Naive thymus-derived CD8-positive, alpha-beta T cell (primary cell): ENCODE data around the gene GRK1. TPM values are rescaled to one million over a fixed set of nuclear protein-coding genes. Genes with fewer than 3 reads are reported as not detected.

Source experiments
- ATAC-seq, 2 donors: fragments of 150-1000 bp; cut with Tn5 transposase in 1 of 2; sonication (Bioruptor Pico), chemical (Tn5 transposase) in 1 of 2; 1 replicate in 1 of 2; 2 replicates in 1 of 2; pipeline ENCODE4 v1.10.0; 2021; ENCODE audit warnings: mild to moderate bottlenecking in 2 of 2, moderate library complexity in 2 of 2
- POLR2A ChIA-PET: fragments of 350-600 bp; sonication (Branson Sonifier 250); formaldehyde crosslinking; loops from one replicate; lab custom pipeline; 2021; ENCODE audit warnings: antibody characterized with exemption; lab: Charles Lee
- DNase-seq, 10 donors: peaks; one replicate each; pipeline versions ENCODE4 v3.0.0 to v3.0.0-alpha.2; 2020 to 2022
- H3K27ac Mint-ChIP-seq, 10 donors: one replicate each; pipeline ENCODE4 v1.8.0; 2020 to 2022; ENCODE audit warnings: mild to moderate bottlenecking in 10 of 10, mixed read lengths in 10 of 10, moderate library complexity in 4 of 10, inconsistent platforms in 1 of 10
- H3K27me3 Mint-ChIP-seq, 5 donors: one replicate each; pipeline ENCODE4 v1.8.0; 2021 to 2022; ENCODE audit warnings: mixed read lengths in 5 of 5
- H3K36me3 Mint-ChIP-seq, 3 donors: one replicate each; pipeline ENCODE4 v1.8.0; 2020 to 2022; ENCODE audit warnings: mixed read lengths in 3 of 3, mild to moderate bottlenecking in 2 of 3, inconsistent platforms in 1 of 3
- H3K4me1 Mint-ChIP-seq, 4 donors: one replicate each; pipeline ENCODE4 v1.8.0; 2021 to 2022; ENCODE audit warnings: mixed read lengths in 4 of 4
- H3K4me3 Mint-ChIP-seq, 10 donors: one replicate each; pipeline ENCODE4 v1.8.0; 2020 to 2022; ENCODE audit warnings: mild to moderate bottlenecking in 10 of 10, mixed read lengths in 10 of 10, moderate library complexity in 6 of 10, inconsistent platforms in 1 of 10
- H3K9me3 Mint-ChIP-seq, 9 donors: one replicate each; pipeline ENCODE4 v1.8.0; 2020 to 2022; ENCODE audit warnings: mixed read lengths in 9 of 9, mild to moderate bottlenecking in 3 of 9, inconsistent platforms in 1 of 9, moderate library complexity in 1 of 9
- polyA plus RNA-seq, 3 donors: library from polyadenylated mRNA; unstranded; fragments of 300-500 nt; fragmentation: Illumina TruSeq; gene quantifications; one replicate each; pipeline ENCODE4 v1.2.3, GENCODE V29; 2021
- total RNA-seq, 8 experiments: library from RNA in 2 of 8; stranded (reverse) in 2 of 8; gene quantifications; one replicate each; pipeline ENCODE4 v1.2.3 and lab custom pipeline; 2021 to 2026

Gene GRK1
- total and polyA plus RNA-seq, 5 experiments from 2014 or later = not detected

GRCh38 chr13:113661509-113661908 is 5.5 kb upstream of the GRK1 start:
- POLR2A ChIA-PET = no interaction called here
- Mint-ChIP-seq H3K27ac (no peak overlapping the region), H3K27me3 (peaks cover 0 to 5% (median 3%) of the 10 kb centered on the region in 5 donors), H3K36me3 (peaks cover 0 to 16% (median 4%) of the 10 kb centered on the region in 3 donors), H3K9me3 (peaks cover 6 to 22% (median 16%) of the 10 kb centered on the region in 9 donors), H3K4me3 (no peak overlapping the region), H3K4me1 (no peaks in the 10 kb centered on the region)
- ATAC-seq (no peak), DNase-seq (no peak)

- Mint-ChIP-seq H3K27me3 (peaks cover 0 to 5% (median 3%) of the 10 kb centered on the region in 5 donors), H3K4me3 (no peak overlapping the region), H3K36me3 (peaks cover 0 to 16% (median 4%) of the 10 kb centered on the region in 3 donors), H3K27ac (no peak overlapping the region), H3K4me1 (peaks cover 0 to 7% (median 2%) of the 10 kb centered on the region in 4 donors), H3K9me3 (peaks cover 6 to 22% (median 16%) of the 10 kb centered on the region in 9 donors)
- POLR2A ChIA-PET = no interaction called here
- ATAC-seq (no peak), DNase-seq (peak in 1 of 10 donors; percentile 10)
Measured at GRCh38 chr13:113663934-113664333, 3.1 kb upstream of the GRK1 start.

GRCh38 chr13:113664751-113665596 is 2.0 kb upstream of the GRK1 start:
- DNase-seq = peak in 1 of 10 donors; percentile 60
- Mint-ChIP-seq H3K27ac (peak overlapping the region in 1 of 10 donors; percentile 31), H3K9me3 (peaks cover 6 to 22% (median 16%) of the 10 kb centered on the region in 9 donors), H3K36me3 (peaks cover 0 to 16% (median 4%) of the 10 kb centered on the region in 3 donors), H3K4me3 (no peak overlapping the region), H3K4me1 (peaks cover 0 to 9% (median 2%) of the 10 kb centered on the region in 4 donors), H3K27me3 (peaks cover 0 to 5% (median 3%) of the 10 kb centered on the region in 5 donors)
- no peak for ATAC-seq
- POLR2A ChIA-PET = no interaction called here

GRCh38 chr13:113665597-113666328 is 1.3 kb upstream of the GRK1 start:
- peaks cover 0 to 14% (median 4%) of the 10 kb centered on the region in 3 donors for H3K36me3 Mint-ChIP-seq
- H3K9me3 Mint-ChIP-seq = peaks cover 5 to 18% (median 11%) of the 10 kb centered on the region in 9 donors
- peaks cover 0 to 9% (median 2%) of the 10 kb centered on the region in 4 donors for H3K4me1 Mint-ChIP-seq
- no peak for ATAC-seq
- DNase-seq = peak in 1 of 10 donors; percentile 55
- POLR2A ChIA-PET = no interaction called here
- H3K4me3 Mint-ChIP-seq = peak overlapping the region in 1 of 10 donors; percentile 34
- H3K27ac Mint-ChIP-seq = peak overlapping the region in 2 of 10 donors; percentile 20 to 38
- peaks cover 0 to 5% (median 3%) of the 10 kb centered on the region in 5 donors for H3K27me3 Mint-ChIP-seq

GRCh38 chr13:113666329-113666670 is 719 bp upstream of the GRK1 start:
- Mint-ChIP-seq H3K9me3 (peaks cover 0 to 13% (median 5%) of the 10 kb centered on the region in 9 donors), H3K4me1 (peaks cover 0 to 9% (median 2%) of the 10 kb centered on the region in 4 donors), H3K27me3 (peaks cover 0 to 5% (median 3%) of the 10 kb centered on the region in 5 donors), H3K36me3 (peaks cover 0 to 8% (median 2%) of the 10 kb centered on the region in 3 donors), H3K27ac (no peak overlapping the region), H3K4me3 (no peak overlapping the region)
- DNase-seq = peak in 1 of 10 donors; percentile 44
- POLR2A ChIA-PET = no interaction called here
- no peak for ATAC-seq

- Mint-ChIP-seq H3K9me3 (peaks cover 0 to 4% (median 0%) of the 10 kb centered on the region in 9 donors), H3K4me3 (no peak overlapping the region)
Measured at GRCh38 chr13:113667771-113668490, 912 bp downstream of the GRK1 start.

GRCh38 chr13:113668491-113668971 is 1.5 kb downstream of the GRK1 start:
- H3K9me3 Mint-ChIP-seq = peaks cover 0 to 4% (median 0%) of the 10 kb centered on the region in 9 donors
- POLR2A ChIA-PET = no interaction called here
- H3K27me3 Mint-ChIP-seq = peaks cover 0 to 5% (median 3%) of the 10 kb centered on the region in 5 donors
- no peak for ATAC-seq
- peak overlapping the region in 1 of 10 donors; percentile 46 for H3K27ac Mint-ChIP-seq
- no peaks in the 10 kb centered on the region for H3K36me3 Mint-ChIP-seq
- peaks cover 0 to 16% (median 5%) of the 10 kb centered on the region in 4 donors for H3K4me1 Mint-ChIP-seq
- peak in 1 of 10 donors; percentile 60 for DNase-seq
- no peak overlapping the region for H3K4me3 Mint-ChIP-seq

More at GRCh38 chr13:113667771-113668490, 912 bp downstream of the GRK1 start:
- H3K27me3 Mint-ChIP-seq = peaks cover 0 to 5% (median 3%) of the 10 kb centered on the region in 5 donors
- no peak overlapping the region for H3K27ac Mint-ChIP-seq
- no peaks in the 10 kb centered on the region for H3K36me3 Mint-ChIP-seq
- ATAC-seq (no peak), DNase-seq (peak in 1 of 10 donors; percentile 16)
- peaks cover 0 to 16% (median 5%) of the 10 kb centered on the region in 4 donors for H3K4me1 Mint-ChIP-seq
- POLR2A ChIA-PET = no interaction called here

GRCh38 chr13:113669231-113669754 is 2.3 kb downstream of the GRK1 start:
- no peaks in the 10 kb centered on the region for H3K36me3 Mint-ChIP-seq
- peaks cover 0 to 5% (median 3%) of the 10 kb centered on the region in 5 donors for H3K27me3 Mint-ChIP-seq
- H3K27ac Mint-ChIP-seq = peak overlapping the region in 2 of 10 donors; percentile 13 to 46
- peaks cover 0 to 16% (median 5%) of the 10 kb centered on the region in 4 donors for H3K4me1 Mint-ChIP-seq
- H3K4me3 Mint-ChIP-seq = no peak overlapping the region
- POLR2A ChIA-PET = no interaction called here
- no peak for ATAC-seq
- H3K9me3 Mint-ChIP-seq = peaks cover 0 to 4% (median 0%) of the 10 kb centered on the region in 9 donors
- peak in 1 of 10 donors; percentile 3 for DNase-seq

GRCh38 chr13:113669755-113670341 is 2.8 kb downstream of the GRK1 start:
- H3K4me1 Mint-ChIP-seq = peaks cover 0 to 16% (median 5%) of the 10 kb centered on the region in 4 donors
- POLR2A ChIA-PET = no interaction called here
- H3K27ac Mint-ChIP-seq = peak overlapping the region in 1 of 10 donors; percentile 13
- H3K4me3 Mint-ChIP-seq = no peak overlapping the region
- DNase-seq = peak in 1 of 10 donors; percentile 42
- H3K9me3 Mint-ChIP-seq = peaks cover 0 to 4% (median 0%) of the 10 kb centered on the region in 9 donors
- H3K27me3 Mint-ChIP-seq = peaks cover 0 to 5% (median 2%) of the 10 kb centered on the region in 5 donors
- ATAC-seq = no peak
- H3K36me3 Mint-ChIP-seq = no peaks in the 10 kb centered on the region

- POLR2A ChIA-PET = interaction anchor here (1.5 kb wide), 1 partner anchor 54 kb away, joined by 3 read pairs; no protein-coding TSS in a partner anchor
- Mint-ChIP-seq H3K4me1 (peaks cover 0 to 16% (median 5%) of the 10 kb centered on the region in 4 donors), H3K27ac (no peak overlapping the region), H3K27me3 (peaks cover 0 to 4% (median 0%) of the 10 kb centered on the region in 5 donors), H3K9me3 (peaks cover 0 to 4% (median 0%) of the 10 kb centered on the region in 9 donors), H3K36me3 (no peaks in the 10 kb centered on the region), H3K4me3 (no peak overlapping the region)
- DNase-seq = peak in 1 of 10 donors; percentile 8
- no peak for ATAC-seq
Measured at GRCh38 chr13:113670541-113670940, 3.5 kb downstream of the GRK1 start.
